Measurements from ENCODE around the gene BNC2.

- TF ChIP-seq EZH2 (IDR thresholded peaks at IDR 0.05; ENCODE audit: borderline replicate concordance) = no peak
- TF ChIP-seq, protein P1, sequence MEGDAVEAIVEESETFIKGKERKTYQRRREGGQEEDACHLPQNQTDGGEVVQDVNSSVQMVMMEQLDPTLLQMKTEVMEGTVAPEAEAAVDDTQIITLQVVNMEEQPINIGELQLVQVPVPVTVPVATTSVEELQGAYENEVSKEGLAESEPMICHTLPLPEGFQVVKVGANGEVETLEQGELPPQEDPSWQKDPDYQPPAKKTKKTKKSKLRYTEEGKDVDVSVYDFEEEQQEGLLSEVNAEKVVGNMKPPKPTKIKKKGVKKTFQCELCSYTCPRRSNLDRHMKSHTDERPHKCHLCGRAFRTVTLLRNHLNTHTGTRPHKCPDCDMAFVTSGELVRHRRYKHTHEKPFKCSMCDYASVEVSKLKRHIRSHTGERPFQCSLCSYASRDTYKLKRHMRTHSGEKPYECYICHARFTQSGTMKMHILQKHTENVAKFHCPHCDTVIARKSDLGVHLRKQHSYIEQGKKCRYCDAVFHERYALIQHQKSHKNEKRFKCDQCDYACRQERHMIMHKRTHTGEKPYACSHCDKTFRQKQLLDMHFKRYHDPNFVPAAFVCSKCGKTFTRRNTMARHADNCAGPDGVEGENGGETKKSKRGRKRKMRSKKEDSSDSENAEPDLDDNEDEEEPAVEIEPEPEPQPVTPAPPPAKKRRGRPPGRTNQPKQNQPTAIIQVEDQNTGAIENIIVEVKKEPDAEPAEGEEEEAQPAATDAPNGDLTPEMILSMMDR (IDR thresholded peaks at IDR 0.05; ENCODE audit: poor library complexity) = no peak
Observed at GRCh38 chr9:16552252-16552651, 318.2 kb downstream of the BNC2 start.
